Osteoblast (primary cell): ENCODE data around the gene ETV3. TPM values are rescaled to one million over a fixed set of nuclear protein-coding genes. Genes with fewer than 3 reads are reported as not detected.
A peak's percentile ranks its signal among the peaks of the same experiment; 100 is the strongest.

ENCODE experiments used
- DNase-seq: peaks from one replicate; pipeline ENCODE4 v3.0.0; 2011; ENCODE audit warnings: low spot score, mixed read lengths; ENCODE audit not compliant: insufficient read length; ENCODE audit errors: missing footprints
- H2AFZ ChIP-seq: 2 replicates; pipeline ENCODE4 v1.6.0; 2011; ENCODE audit warnings: mild to moderate bottlenecking, low read length
- H3K27ac ChIP-seq: 2 replicates; pipeline ENCODE4 v1.5.1; 2011; ENCODE audit warnings: mild to moderate bottlenecking, low read depth, low read length, moderate library complexity
- H3K27me3 ChIP-seq: 2 replicates; pipeline ENCODE4 v1.6.0; 2012; ENCODE audit warnings: mild to moderate bottlenecking, control low read depth, inconsistent platforms, low read length, moderate library complexity; ENCODE audit not compliant: insufficient read depth
- H3K36me3 ChIP-seq: 2 replicates; pipeline ENCODE4 v1.5.1; 2011; ENCODE audit warnings: mild to moderate bottlenecking, low read length, control low read depth, moderate library complexity; ENCODE audit not compliant: insufficient read depth
- H3K4me1 ChIP-seq: 2 replicates; pipeline ENCODE4 v1.5.1; 2011; ENCODE audit warnings: mild to moderate bottlenecking, low read length, control low read depth, moderate library complexity; ENCODE audit not compliant: insufficient read depth
- H3K4me2 ChIP-seq: 2 replicates; pipeline ENCODE4 v1.6.0; 2011; ENCODE audit warnings: mild to moderate bottlenecking, low read length; ENCODE audit not compliant: insufficient read depth
- H3K4me3 ChIP-seq: fragments of 200-600 bp; sonication (generic); 3 replicates; pipeline ENCODE4 v1.5.1; 2012; ENCODE audit warnings: mild to moderate bottlenecking, low read length, inconsistent platforms; ENCODE audit not compliant: insufficient read depth
- H3K79me2 ChIP-seq: 2 replicates; pipeline ENCODE4 v1.6.0; 2012; ENCODE audit warnings: mild to moderate bottlenecking, low read length, control low read depth, inconsistent platforms; ENCODE audit not compliant: insufficient read depth
- H3K9me3 ChIP-seq: 2 replicates; pipeline ENCODE4 v1.5.1; 2011; ENCODE audit warnings: low read depth, low read length, control low read depth
- H4K20me1 ChIP-seq: 2 replicates; pipeline ENCODE4 v1.6.0; 2012; ENCODE audit warnings: mild to moderate bottlenecking, low read length, control low read depth; ENCODE audit not compliant: insufficient read depth
- CTCF ChIP-seq: IDR thresholded peaks from 2 replicates; pipeline ENCODE4 v1.5.1; 2011; ENCODE audit warnings: mild to moderate bottlenecking, low read depth, low read length, moderate library complexity; ENCODE audit errors: extremely low read depth
- total RNA-seq: library from RNA; depleted of rRNA; stranded (reverse); fragments of >200 nt; gene quantifications from 2 replicates; pipeline ENCODE4 v1.2.3, GENCODE V29; 2012

The ETV3 gene
- total RNA-seq, 1 donor, result 14.8 TPM

GRCh38 chr1:157166590-157166989 lies 28.4 kb upstream of the ETV3 start:
- no peaks in the 10 kb centered on the region for H3K9me3 ChIP-seq
- H3K4me2 ChIP-seq, result no peak overlapping the region
- H4K20me1 ChIP-seq, result no peaks in the 10 kb centered on the region
- TF ChIP-seq CTCF, result no peak
- H3K27me3 ChIP-seq, result peaks cover 40% of the 10 kb centered on the region
- H3K4me3 ChIP-seq, result no peak overlapping the region
- no peak overlapping the region for H3K27ac ChIP-seq
- no peak for DNase-seq
- no peak overlapping the region for H2AFZ ChIP-seq
- H3K4me1 ChIP-seq, result no peaks in the 10 kb centered on the region
- H3K36me3 ChIP-seq, result no peaks in the 10 kb centered on the region
- no peaks in the 10 kb centered on the region for H3K79me2 ChIP-seq

GRCh38 chr1:157163273-157164127 lies 25.3 kb upstream of the ETV3 start:
- peak; percentile 92 for DNase-seq
- peak; percentile 95 for TF ChIP-seq CTCF
- peak overlapping the region; percentile 58 for H3K4me2 ChIP-seq

GRCh38 chr1:157162345-157162744 lies 24.1 kb upstream of the ETV3 start:
- Histone ChIP-seq H3K4me3 (no peak overlapping the region), H2AFZ (no peak overlapping the region), H3K27ac (no peak overlapping the region), H3K9me3 (no peaks in the 10 kb centered on the region), H3K36me3 (no peaks in the 10 kb centered on the region), H3K27me3 (peaks cover 19% of the 10 kb centered on the region), H3K79me2 (no peaks in the 10 kb centered on the region), H4K20me1 (no peaks in the 10 kb centered on the region), H3K4me2 (no peak overlapping the region), H3K4me1 (peaks cover 6% of the 10 kb centered on the region)
- TF ChIP-seq CTCF, result no peak
- DNase-seq, result no peak

More at GRCh38 chr1:157163273-157164127, 25.3 kb upstream of the ETV3 start:
- no peaks in the 10 kb centered on the region for H3K9me3 ChIP-seq
- H3K4me3 ChIP-seq, result no peak overlapping the region
- peak overlapping the region; percentile 59 for H2AFZ ChIP-seq
- no peaks in the 10 kb centered on the region for H3K36me3 ChIP-seq
- H3K4me1 ChIP-seq, result no peaks in the 10 kb centered on the region
- H3K79me2 ChIP-seq, result no peaks in the 10 kb centered on the region
- peaks cover 27% of the 10 kb centered on the region for H3K27me3 ChIP-seq
- no peaks in the 10 kb centered on the region for H4K20me1 ChIP-seq
- H3K27ac ChIP-seq, result no peak overlapping the region

GRCh38 chr1:157161901-157162300 lies 23.7 kb upstream of the ETV3 start:
- Histone ChIP-seq H3K79me2 (no peaks in the 10 kb centered on the region), H4K20me1 (no peaks in the 10 kb centered on the region), H3K36me3 (no peaks in the 10 kb centered on the region), H3K4me2 (no peak overlapping the region), H2AFZ (no peak overlapping the region), H3K27me3 (peaks cover 18% of the 10 kb centered on the region), H3K9me3 (no peaks in the 10 kb centered on the region), H3K4me3 (no peak overlapping the region), H3K27ac (no peak overlapping the region), H3K4me1 (peaks cover 11% of the 10 kb centered on the region)
- no peak for TF ChIP-seq CTCF
- no peak for DNase-seq
